Stimulated activated CD8-positive, alpha-beta memory T cell treated with anti-CD3 and anti-CD28 coated beads, Interleukin-15, amount 100 ng/mL, for 4 hours (primary cell): ENCODE results near the gene MYH15.

Experiments used
- DNase-seq, 2 donors: peaks; one replicate each; pipeline ENCODE4 v3.0.0-alpha.2; 2020; ENCODE audit warnings: low read depth in 2 of 2

MYH15 gene

GRCh38 chr3:108509871-108510270, 525 bp downstream of the MYH15 start:
- no peak for DNase-seq

DNA sequence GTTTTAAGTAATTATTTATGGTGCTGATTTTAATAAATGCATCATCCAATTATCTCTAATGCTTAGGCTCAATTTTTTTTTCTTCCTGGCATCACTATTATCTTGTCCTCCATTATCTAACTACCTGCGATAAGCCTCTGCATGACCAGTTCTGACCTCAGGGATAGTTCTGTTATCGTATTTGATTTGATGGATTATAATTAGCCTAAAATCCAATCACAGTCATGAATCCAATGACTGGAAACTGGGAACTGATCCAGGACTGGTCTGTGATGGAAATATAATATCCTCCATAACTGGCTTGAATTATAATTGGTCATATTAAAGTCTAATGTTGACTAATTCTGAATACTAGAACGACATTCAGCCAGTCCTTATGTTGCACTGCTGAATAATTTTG, 1.1 kb downstream of the MYH15 start:
- no peak for DNase-seq

- no peak for DNase-seq
Measured at GRCh38 chr3:108507902-108508301, 2.5 kb downstream of the MYH15 start.

DNA sequence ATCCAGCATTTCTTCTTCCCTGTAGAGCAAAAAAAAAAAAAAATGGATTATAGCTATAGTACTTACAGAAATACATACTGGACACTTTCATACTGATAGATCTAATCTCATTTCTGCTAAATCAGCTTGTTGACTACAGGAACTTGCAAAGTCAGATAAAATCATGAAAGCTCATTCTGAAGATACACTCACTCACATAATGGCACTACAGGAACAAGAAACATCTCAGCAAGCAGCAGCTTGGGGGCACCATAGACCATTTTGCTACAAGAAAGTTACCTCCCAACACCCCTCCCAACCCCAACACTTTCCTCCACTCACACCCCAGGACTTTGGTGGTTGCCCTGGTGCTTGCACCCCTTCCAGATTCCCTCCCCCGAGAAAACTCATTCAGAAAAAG, 4.6 kb downstream of the MYH15 start:
- no peak for DNase-seq

DNA sequence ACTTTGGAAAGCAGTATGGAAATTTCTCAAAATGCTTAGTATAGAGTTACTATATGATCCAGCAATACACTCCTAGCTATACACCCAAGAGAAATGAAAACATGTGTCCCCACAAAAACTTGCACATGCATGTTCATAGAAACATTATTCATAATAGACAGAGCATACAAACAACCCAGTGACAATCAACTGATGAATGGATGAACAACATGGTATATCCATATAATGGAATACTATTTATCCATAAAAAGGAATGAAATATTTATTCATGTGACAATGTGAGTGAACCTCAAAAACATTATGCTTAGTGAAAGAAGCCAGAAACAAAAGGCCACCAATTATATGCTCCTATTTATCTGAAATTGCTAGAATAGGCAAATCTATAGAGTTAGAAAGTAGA, 6.7 kb downstream of the MYH15 start:
- DNase-seq, result no peak

- no peak for DNase-seq
Measured at GRCh38 chr3:108501535-108501934, 8.9 kb downstream of the MYH15 start.

GRCh38 chr3:108500728-108501127, 9.7 kb downstream of the MYH15 start:
- DNase-seq, result no peak

- no peak for DNase-seq
Measured at GRCh38 chr3:108497271-108497670, 13.1 kb downstream of the MYH15 start.

DNA sequence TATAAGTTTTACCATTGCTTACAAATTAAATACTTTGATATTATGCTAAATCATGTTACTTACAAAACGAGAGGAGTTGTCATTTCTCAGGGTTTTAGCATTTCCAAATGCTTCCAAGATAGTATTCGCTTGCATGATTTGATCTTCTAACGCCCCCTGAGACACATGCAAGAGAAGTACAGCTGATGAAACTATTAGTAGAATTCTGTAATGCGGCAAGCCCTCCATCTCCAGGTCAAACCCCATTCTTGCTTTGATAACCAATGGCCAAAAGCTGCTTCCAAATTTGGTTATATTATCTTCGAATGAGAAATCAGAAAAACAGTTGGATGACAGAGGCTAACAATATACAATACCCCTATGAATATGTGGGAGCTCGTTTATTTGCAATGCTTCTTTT, 14.7 kb downstream of the MYH15 start:
- DNase-seq, result no peak

DNA sequence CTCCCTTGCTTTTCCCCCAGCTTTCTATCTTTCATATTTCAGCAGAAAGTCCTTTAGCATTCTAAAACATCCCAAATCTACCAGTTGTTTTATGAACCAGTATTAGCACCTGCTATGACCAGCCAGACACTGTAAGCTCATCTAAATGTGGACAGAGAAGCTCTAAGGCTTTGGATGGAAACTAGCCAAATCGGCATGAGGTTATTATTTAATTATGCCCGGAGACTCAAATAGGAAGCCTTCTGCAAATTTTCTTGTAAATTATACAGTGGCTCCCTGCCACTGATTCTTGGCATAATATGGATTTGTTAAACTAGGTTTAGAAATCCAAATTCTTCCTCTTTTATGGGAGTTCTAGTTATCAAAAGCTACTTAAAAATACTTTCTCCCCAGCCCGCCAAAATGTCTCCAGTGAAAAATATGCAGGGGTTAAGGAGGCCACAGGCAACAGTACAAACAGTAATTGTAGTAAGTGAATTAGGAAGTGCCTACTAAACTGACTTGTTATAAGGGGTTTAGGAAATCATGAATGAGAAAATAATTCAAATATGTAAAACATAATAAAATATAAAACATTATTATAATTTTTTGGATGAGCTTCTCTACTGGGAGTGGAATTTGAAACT, 15.4 kb downstream of the MYH15 start:
- no peak for DNase-seq

GRCh38 chr3:108493862-108494261, 16.5 kb downstream of the MYH15 start:
- DNase-seq, result no peak

DNA sequence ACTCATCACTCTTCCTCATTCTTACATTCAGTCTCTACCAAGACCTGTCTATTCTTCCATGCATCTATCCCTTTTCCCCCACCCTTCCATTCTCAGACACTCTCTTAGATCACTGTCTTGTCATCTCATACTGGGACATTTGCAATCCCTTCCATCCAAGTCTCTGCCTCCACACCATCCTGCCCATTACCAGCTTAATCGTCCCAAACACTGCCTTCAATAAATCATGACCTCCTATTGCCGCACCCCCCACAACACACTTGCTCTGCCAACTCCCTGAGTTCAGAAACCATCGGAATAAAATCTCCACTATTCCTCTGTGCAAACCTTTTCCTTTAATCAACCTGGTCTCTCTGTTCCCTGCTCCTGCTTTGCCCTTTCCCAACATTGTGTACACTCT, 18.9 kb downstream of the MYH15 start:
- no peak for DNase-seq

- peak in 1 of 2 donors; percentile 8 for DNase-seq
Measured at GRCh38 chr3:108489776-108490175, 20.6 kb downstream of the MYH15 start.

GRCh38 chr3:108488631-108489030, 21.8 kb downstream of the MYH15 start:
- no peak for DNase-seq

GRCh38 chr3:108487439-108487838, 23.0 kb downstream of the MYH15 start:
- DNase-seq, result no peak

DNA sequence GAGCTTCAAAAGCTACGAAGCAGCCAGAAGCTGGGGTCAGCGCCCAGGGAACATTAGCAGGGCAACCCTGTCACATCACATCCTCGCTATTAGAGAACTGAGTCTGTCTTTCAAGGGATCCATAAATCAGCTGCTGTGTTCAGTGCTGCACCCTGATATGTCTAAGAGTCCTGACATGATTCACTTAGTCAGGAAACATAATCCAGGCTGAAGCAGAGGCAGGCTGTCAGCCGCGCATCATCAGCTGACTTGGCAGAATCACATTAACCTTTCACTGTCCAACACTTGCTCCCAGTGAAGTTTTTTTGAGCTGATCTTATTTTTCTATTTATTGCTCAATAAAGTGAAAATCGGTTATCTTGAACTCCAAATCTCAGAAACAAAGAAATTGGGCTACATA, 23.5 kb downstream of the MYH15 start:
- no peak for DNase-seq

GRCh38 chr3:108486338-108486737, 24.1 kb downstream of the MYH15 start:
- no peak for DNase-seq

- no peak for DNase-seq
Measured at GRCh38 chr3:108485146-108485545, 25.2 kb downstream of the MYH15 start.

- no peak for DNase-seq
Measured at GRCh38 chr3:108479224-108479623, 31.2 kb downstream of the MYH15 start.

- peak; percentile 2 to 39 for DNase-seq
Measured at GRCh38 chr3:108477511-108478147, 32.8 kb downstream of the MYH15 start.

DNA sequence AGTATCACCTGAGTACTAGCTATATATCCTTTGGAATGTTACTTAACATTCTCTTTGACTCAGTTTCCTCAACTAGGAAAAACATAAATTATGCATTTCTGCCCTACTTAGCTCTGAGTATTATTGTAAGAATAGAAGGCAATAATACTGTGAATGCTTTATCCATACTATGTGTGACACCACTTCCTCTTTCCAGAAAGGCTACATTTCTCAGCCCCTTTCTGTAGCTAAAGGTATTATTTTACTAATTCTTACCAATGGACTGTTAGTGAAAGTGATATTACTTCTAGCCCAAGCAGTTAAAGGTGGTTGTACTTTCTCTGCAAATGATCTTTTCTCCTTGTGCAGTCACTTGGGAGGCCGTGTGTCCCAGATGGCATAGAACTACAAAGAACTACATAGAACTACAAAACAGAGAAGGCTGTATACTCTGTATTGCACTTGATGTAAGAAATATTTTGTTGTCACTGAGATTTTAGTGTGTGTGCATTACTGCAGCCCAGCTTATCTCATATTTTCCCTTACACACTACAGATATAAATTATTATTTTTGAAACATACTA, 35.1 kb downstream of the MYH15 start:
- DNase-seq, result no peak

DNA sequence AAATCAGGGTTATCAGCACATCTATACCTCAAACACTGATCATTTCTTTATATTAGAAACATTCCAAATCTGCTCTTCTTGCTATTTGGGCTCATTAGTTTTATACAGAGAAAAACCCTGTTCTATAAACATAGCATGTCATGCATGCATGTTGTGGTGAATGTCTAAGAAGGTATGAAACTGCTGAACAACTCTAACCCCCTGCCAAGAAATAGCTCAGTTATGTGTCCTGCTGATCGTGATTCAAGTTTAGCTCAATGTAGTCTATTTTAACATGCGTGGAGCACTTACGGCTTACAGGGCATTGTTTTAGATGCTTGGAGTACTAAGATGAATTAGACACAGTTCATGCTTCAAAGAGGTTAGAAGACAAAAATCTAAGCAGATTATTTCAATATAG, 35.8 kb downstream of the MYH15 start:
- no peak for DNase-seq

- DNase-seq, result no peak
Measured at GRCh38 chr3:108473711-108474110, 36.7 kb downstream of the MYH15 start.
